Upper lobe of left lung (tissue), 6 donors: ENCODE data around the gene MCM6. TPM values are rescaled to one million over a fixed set of nuclear protein-coding genes. Genes with fewer than 3 reads are reported as not detected.

Source experiments
- ATAC-seq, 2 donors: fragments of 200-7000 bp; cut with Tn5 transposase; one replicate each; pipeline ENCODE4 v1.9.1; 2022; ENCODE audit warnings: mild to moderate bottlenecking in 2 of 2, moderate library complexity in 2 of 2; ENCODE audit not compliant: low FRiP score in 2 of 2
- DNase-seq, 2 donors: peaks; one replicate each; pipeline ENCODE4 v3.0.0-alpha.2; 2019 to 2020
- H3K27ac ChIP-seq, 4 donors: fragments of 200-600 bp; sonication (generic); one replicate each; pipeline ENCODE4 v1.5.1; 2016 to 2019
- H3K27me3 ChIP-seq, 4 donors: fragments of 200-600 bp; sonication (generic); one replicate each; pipeline ENCODE4 v1.5.1; 2017 to 2019
- H3K36me3 ChIP-seq, 4 donors: fragments of 200-600 bp; sonication (generic); one replicate each; pipeline ENCODE4 v1.5.1; 2016 to 2019
- H3K4me1 ChIP-seq, 4 donors: fragments of 200-600 bp; sonication (generic); one replicate each; pipeline ENCODE4 v1.5.1; 2018 to 2019
- H3K4me3 ChIP-seq, 4 donors: fragments of 200-600 bp; sonication (generic); one replicate each; pipeline ENCODE4 v1.5.1; 2017 to 2019; ENCODE audit warnings: mild to moderate bottlenecking in 2 of 4, moderate library complexity in 1 of 4
- H3K9me3 ChIP-seq, 4 donors: fragments of 200-600 bp; sonication (generic); one replicate each; pipeline ENCODE4 v1.5.1; 2018 to 2019
- EP300 ChIP-seq, 4 donors: sonication (generic); formaldehyde crosslinking; IDR thresholded peaks; one replicate each; pipeline ENCODE4 v1.5.1; 2017; ENCODE audit warnings: antibody characterized with exemption in 4 of 4, control low read depth in 2 of 4
- WGBS, 2 donors: methylation state at CpG; one replicate each; pipeline ENCODE4 v1.1.5; 2017 to 2018; 5-methylcytosine and 5-hydroxymethylcytosine counted together
- small RNA-seq, 4 donors: library from RNA; depleted of rRNA; stranded (forward); fragments of <200 nt; gene quantifications; one replicate each; pipeline ENCODE3, GENCODE V24; 2016
- total RNA-seq, 6 donors: library from RNA; depleted of rRNA in 4 of 6; stranded (reverse); fragments of >200 nt in 4 of 6; gene quantifications; one replicate each; pipeline versions ENCODE4 v1.1.0 to v1.2.1, GENCODE V29; 2016 to 2021
- donor health status: DM: no; HTN: no; CAD: no; lungs with moderate emphysema.
- donor health status: DM: no; HTN: yes; CAD: no; lungs with severe emphysema.

The MCM6 gene
- total RNA-seq, 6 donors from 2014 or later: 4.2 to 10.5 (median 7.6) TPM

DNA sequence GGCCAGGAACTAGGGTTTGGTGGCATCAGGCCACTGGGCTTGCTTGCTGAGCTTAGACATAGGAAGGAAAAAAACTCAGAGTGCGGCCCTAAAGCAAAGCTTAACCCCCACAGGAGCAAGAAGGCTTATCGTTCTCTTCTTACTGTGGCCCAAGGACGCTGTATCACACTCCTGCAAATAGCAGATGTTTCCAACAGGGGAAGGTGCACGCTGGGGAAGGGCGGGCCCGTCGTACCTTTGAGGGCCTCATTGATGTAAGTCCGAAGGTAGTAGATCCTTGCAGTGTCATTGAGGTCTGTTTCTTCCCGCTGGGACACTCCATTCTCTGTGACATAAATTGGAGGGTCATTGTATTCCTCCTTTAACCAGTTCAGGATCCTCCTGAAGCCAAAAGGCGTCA, 85.8 kb downstream of the MCM6 start:
- DNase-seq (no peak), ATAC-seq (no peak)
- Histone ChIP-seq H3K27me3 (no peaks in the 10 kb centered on the region), H3K9me3 (no peaks in the 10 kb centered on the region), H3K4me1 (no peaks in the 10 kb centered on the region), H3K27ac (no peak overlapping the region), H3K36me3 (peaks cover 0 to 12% (median 3%) of the 10 kb centered on the region in 4 donors), H3K4me3 (no peak overlapping the region)
- TF ChIP-seq EP300 (IDR thresholded peaks at IDR 0.05): no peak
- 98 to 100% methylated on average over 9 to 10 of the region's 10 CpGs for WGBS, 2 donors

Small RNA genes lying within 50 kb of the gene (small RNA-seq; reads per million reads assigned to genes)
- gene RF00019: 0 reads per million in 4 donors

Other genes with a start within 250 kb of the MCM6 start
- 100 to 1,000 TPM in 1 of 6 donors, 10 to 100 TPM in 5; 34.0 to 101 (median 67.8) TPM for gene UBXN4, start 134.6 kb downstream of the MCM6 start, total RNA-seq
- under 1 TPM in 2 of 6 donors, not detected in 4; 0.03 to 0.20 TPM for gene LCT, start 39.3 kb downstream of the MCM6 start, total RNA-seq
- 10 to 100 TPM; 38.5 to 68.1 (median 51.9) TPM for gene DARS1, start 109.2 kb upstream of the MCM6 start, total RNA-seq
- 10 to 100 TPM; 27.3 to 71.2 (median 56.6) TPM for gene CXCR4, start 241.7 kb upstream of the MCM6 start, total RNA-seq